Caco-2 (cell line): ENCODE data around the gene RRAD. TPM values are rescaled to one million over a fixed set of nuclear protein-coding genes. Genes with fewer than 3 reads are reported as not detected.

Experiments
- BruUV-seq: library from RNA; stranded (reverse); fragments of 400-500 nt; replicated peaks from 2 replicates; lab custom pipeline; 2021; lab: Mats Ljungman, UMichigan
- CTCF ChIA-PET: fragments of 300-600 bp; sonication (Branson Sonifier 250); formaldehyde crosslinking; loops from one replicate; lab custom pipeline; 2022; ENCODE audit warnings: antibody characterized with exemption; lab: Charles Lee
- POLR2A ChIA-PET: fragments of 300-600 bp; sonication (Branson Sonifier 250); formaldehyde crosslinking; loops from one replicate; lab custom pipeline; 2022; ENCODE audit warnings: antibody characterized with exemption; lab: Charles Lee
- DNase-seq, 2 experiments: peaks; one replicate each; pipeline versions ENCODE4 v3.0.0 to v3.0.0-alpha.2; 2020 to 2022
- H3K27me3 ChIP-seq: replicated peaks from 2 replicates; pipeline ENCODE4 v1.6.0; 2011; ENCODE audit warnings: low read length; ENCODE audit not compliant: control insufficient read depth, insufficient read depth
- H3K36me3 ChIP-seq: 2 replicates; pipeline ENCODE4 v1.5.1; 2011; ENCODE audit warnings: low read length; ENCODE audit not compliant: control insufficient read depth, insufficient read depth
- H3K4me1 ChIP-seq: fragments of 250-450 bp; sonication (Bioruptor Pico); 2 replicates; pipeline ENCODE4 v1.5.1; 2020; ENCODE audit warnings: mild to moderate bottlenecking
- H3K4me3 ChIP-seq: 2 replicates; pipeline ENCODE4 v1.5.1; 2011; ENCODE audit warnings: low read depth, mild to moderate bottlenecking, control low read depth, low read length
- H3K9me3 ChIP-seq: fragments of 250-450 bp; sonication (Bioruptor Pico); 2 replicates; pipeline ENCODE4 v1.5.1; 2020; ENCODE audit warnings: mild to moderate bottlenecking, moderate library complexity
- H3K27ac Mint-ChIP-seq: one replicate; pipeline ENCODE4 v1.8.0; 2022; ENCODE audit warnings: mixed read lengths; ENCODE audit not compliant: unreplicated experiment
- H3K27me3 Mint-ChIP-seq: one replicate; pipeline ENCODE4 v1.8.0; 2022; ENCODE audit warnings: mixed read lengths; ENCODE audit not compliant: insufficient read depth, unreplicated experiment
- H3K36me3 Mint-ChIP-seq: one replicate; pipeline ENCODE4 v1.8.0; 2022; ENCODE audit warnings: mild to moderate bottlenecking, mixed read lengths; ENCODE audit not compliant: insufficient read depth, unreplicated experiment
- H3K4me1 Mint-ChIP-seq: one replicate; pipeline ENCODE4 v1.8.0; 2022; ENCODE audit warnings: low read depth, mixed read lengths; ENCODE audit not compliant: unreplicated experiment
- H3K4me3 Mint-ChIP-seq: one replicate; pipeline ENCODE4 v1.8.0; 2022; ENCODE audit warnings: mild to moderate bottlenecking, moderate library complexity, mixed read lengths; ENCODE audit not compliant: unreplicated experiment
- H3K9me3 Mint-ChIP-seq: one replicate; pipeline ENCODE4 v1.8.0; 2022; ENCODE audit warnings: mixed read lengths; ENCODE audit not compliant: unreplicated experiment
- intact Hi-C: fragments of 100-400 bp; cut with micrococcal nuclease; formaldehyde crosslinking; loops from one replicate; pipeline ENCODE4 v1.10.0; 2022; ENCODE audit not compliant: unreplicated experiment
- total RNA-seq: library from RNA; stranded (reverse); gene quantifications from 2 replicates; pipeline ENCODE4 v1.2.3, GENCODE V29; 2022
- TF ChIP-seq, protein P1 (sequence below), 2 experiments: fragments of 200-600 bp in 1 of 2; IDR thresholded peaks; 1 replicate in 1 of 2; 2 replicates in 1 of 2; pipeline versions ENCODE4 v1.5.1 to v1.8.0; 2011 to 2022; ENCODE audit warnings: antibody characterized with exemption in 1 of 2, control low read depth in 1 of 2, inconsistent platforms in 1 of 2, low read depth in 1 of 2, low read length in 1 of 2, mild to moderate bottlenecking in 1 of 2, moderate library complexity in 1 of 2; ENCODE audit not compliant: insufficient read depth in 1 of 2, severe bottlenecking in 1 of 2, unreplicated experiment in 1 of 2

RRAD gene
- total RNA-seq, 1 experiment from 2014 or later: 1.1 TPM

DNA sequence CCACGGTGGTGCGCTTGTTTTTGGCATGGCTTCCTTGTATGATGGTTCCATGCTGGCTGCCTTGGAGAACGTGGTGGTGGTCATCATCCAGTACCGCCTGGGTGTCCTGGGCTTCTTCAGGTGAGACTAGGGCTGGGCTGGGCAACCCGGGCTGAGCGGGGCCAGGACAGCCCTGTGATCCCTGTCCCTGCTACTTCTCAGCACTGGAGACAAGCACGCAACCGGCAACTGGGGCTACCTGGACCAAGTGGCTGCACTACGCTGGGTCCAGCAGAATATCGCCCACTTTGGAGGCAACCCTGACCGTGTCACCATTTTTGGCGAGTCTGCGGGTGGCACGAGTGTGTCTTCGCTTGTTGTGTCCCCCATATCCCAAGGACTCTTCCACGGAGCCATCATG, 14.9 kb upstream of the RRAD start:
- Histone ChIP-seq H3K27me3 (no peaks in the 10 kb centered on the region), H3K4me1 (0 out of 2 replicates have a peak, but pooled peaks cover 1% of the 10 kb centered on the region), H3K4me3 (no peak overlapping the region), H3K36me3 (peaks cover 6% of the 10 kb centered on the region), H3K9me3 (no peaks in the 10 kb centered on the region)
- Mint-ChIP-seq H3K9me3 (no peaks in the 10 kb centered on the region), H3K4me3 (no peak overlapping the region), H3K36me3 (peaks cover 26% of the 10 kb centered on the region), H3K27ac (no peak overlapping the region), H3K4me1 (peaks cover 4% of the 10 kb centered on the region), H3K27me3 (no peaks in the 10 kb centered on the region)
- ChIA-PET CTCF (no interaction called here), POLR2A (no interaction called here)
- BruUV-seq: no TSS peak
- intact Hi-C loops: no loop called here
- DNase-seq: no peak
- TF ChIP-seq, protein P1, sequence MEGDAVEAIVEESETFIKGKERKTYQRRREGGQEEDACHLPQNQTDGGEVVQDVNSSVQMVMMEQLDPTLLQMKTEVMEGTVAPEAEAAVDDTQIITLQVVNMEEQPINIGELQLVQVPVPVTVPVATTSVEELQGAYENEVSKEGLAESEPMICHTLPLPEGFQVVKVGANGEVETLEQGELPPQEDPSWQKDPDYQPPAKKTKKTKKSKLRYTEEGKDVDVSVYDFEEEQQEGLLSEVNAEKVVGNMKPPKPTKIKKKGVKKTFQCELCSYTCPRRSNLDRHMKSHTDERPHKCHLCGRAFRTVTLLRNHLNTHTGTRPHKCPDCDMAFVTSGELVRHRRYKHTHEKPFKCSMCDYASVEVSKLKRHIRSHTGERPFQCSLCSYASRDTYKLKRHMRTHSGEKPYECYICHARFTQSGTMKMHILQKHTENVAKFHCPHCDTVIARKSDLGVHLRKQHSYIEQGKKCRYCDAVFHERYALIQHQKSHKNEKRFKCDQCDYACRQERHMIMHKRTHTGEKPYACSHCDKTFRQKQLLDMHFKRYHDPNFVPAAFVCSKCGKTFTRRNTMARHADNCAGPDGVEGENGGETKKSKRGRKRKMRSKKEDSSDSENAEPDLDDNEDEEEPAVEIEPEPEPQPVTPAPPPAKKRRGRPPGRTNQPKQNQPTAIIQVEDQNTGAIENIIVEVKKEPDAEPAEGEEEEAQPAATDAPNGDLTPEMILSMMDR (IDR thresholded peaks at IDR 0.05; ENCODE audit: insufficient read depth in 1 of 2, low read depth in 1 of 2, low read length in 1 of 2, severe bottlenecking in 1 of 2, unreplicated experiment in 1 of 2): no peak

DNA sequence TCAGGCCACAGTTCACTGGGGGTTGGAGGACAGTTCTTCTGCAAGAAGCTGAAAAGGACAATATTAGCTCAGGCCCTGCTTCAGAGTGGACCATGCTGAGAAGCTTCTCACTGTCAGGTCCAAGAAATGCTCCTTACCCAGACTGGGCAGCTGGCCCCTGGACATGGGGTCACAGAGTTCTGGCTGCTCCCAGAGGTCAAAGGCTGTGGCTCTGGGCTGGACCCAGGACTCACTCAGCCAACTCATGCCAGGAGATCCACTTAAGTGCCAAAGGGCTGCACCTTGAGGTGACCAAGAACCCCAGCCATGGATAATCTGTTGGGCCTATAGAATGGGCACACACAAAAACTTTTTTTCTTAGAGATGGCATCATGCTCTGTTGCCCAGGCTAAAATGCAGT, 14.0 kb upstream of the RRAD start:
- intact Hi-C loops: no loop called here

DNA sequence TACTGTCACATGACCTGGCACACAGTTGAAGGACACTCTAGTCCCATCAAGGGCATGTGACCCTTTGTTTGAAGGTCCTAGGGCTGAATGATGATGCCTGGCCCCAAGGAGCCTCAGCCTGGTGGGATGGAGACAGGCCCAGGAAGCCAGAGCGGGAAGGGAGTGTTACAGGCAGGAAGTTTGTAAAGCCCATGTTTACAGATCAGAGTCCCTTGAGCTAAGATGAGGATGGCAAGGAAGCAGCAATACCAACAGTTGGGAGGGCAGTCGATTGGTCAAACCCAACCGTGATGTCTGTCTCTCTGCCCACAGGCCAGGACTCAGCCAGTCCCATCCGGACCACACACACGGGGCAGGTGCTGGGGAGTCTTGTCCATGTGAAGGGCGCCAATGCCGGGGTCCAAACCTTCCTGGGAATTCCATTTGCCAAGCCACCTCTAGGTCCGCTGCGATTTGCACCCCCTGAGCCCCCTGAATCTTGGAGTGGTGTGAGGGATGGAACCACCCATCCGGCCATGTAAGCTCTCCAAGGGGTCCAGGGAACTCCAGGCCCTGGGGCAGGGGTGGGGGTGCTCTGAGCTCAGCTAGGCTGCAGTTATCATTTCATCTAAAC, 12.5 kb upstream of the RRAD start:
- H3K27ac Mint-ChIP-seq: no peak overlapping the region
- CTCF ChIA-PET: interaction anchor here (0.6 kb wide), 1 partner anchor 9 kb away, joined by 4 read pairs; no protein-coding TSS in a partner anchor

More for the DNA sequence above, 14.0 kb upstream of the RRAD start:
- POLR2A ChIA-PET: no interaction called here
- CTCF ChIA-PET: no interaction called here
- H3K27me3 ChIP-seq: no peaks in the 10 kb centered on the region
- Mint-ChIP-seq H3K4me3 (no peak overlapping the region), H3K27me3 (no peaks in the 10 kb centered on the region), H3K9me3 (no peaks in the 10 kb centered on the region), H3K4me1 (peaks cover 7% of the 10 kb centered on the region), H3K36me3 (peaks cover 29% of the 10 kb centered on the region), H3K27ac (no peak overlapping the region)
- DNase-seq: no peak
- BruUV-seq: no TSS peak
- H3K36me3 ChIP-seq: peaks cover 6% of the 10 kb centered on the region
- 0 out of 2 replicates have a peak, but pooled peaks cover 3% of the 10 kb centered on the region for H3K4me1 ChIP-seq
- no peak overlapping the region for H3K4me3 ChIP-seq
- H3K9me3 ChIP-seq: no peaks in the 10 kb centered on the region
- TF ChIP-seq, protein P1 (IDR thresholded peaks at IDR 0.05; ENCODE audit: insufficient read depth in 1 of 2, low read depth in 1 of 2, low read length in 1 of 2, severe bottlenecking in 1 of 2, unreplicated experiment in 1 of 2): no peak

More for the DNA sequence above, 12.5 kb upstream of the RRAD start:
- H3K36me3 ChIP-seq: peaks cover 6% of the 10 kb centered on the region
- intact Hi-C loops: no loop called here
- H3K4me3 ChIP-seq: no peak overlapping the region
- Mint-ChIP-seq H3K36me3 (peaks cover 35% of the 10 kb centered on the region), H3K4me3 (peak overlapping the region; percentile 13), H3K4me1 (peaks cover 18% of the 10 kb centered on the region), H3K9me3 (no peaks in the 10 kb centered on the region), H3K27me3 (no peaks in the 10 kb centered on the region)
- H3K4me1 ChIP-seq: peaks cover 8% of the 10 kb centered on the region
- no TSS peak for BruUV-seq
- no peaks in the 10 kb centered on the region for H3K9me3 ChIP-seq
- DNase-seq: no peak
- TF ChIP-seq, protein P1 (IDR thresholded peaks at IDR 0.05; ENCODE audit: insufficient read depth in 1 of 2, low read depth in 1 of 2, low read length in 1 of 2, severe bottlenecking in 1 of 2, unreplicated experiment in 1 of 2): no peak
- POLR2A ChIA-PET: no interaction called here
- no peaks in the 10 kb centered on the region for H3K27me3 ChIP-seq
